Skeletal muscle satellite cell (primary cell): ENCODE measurements around the gene TNNC1.

Experiments used
- H3K27me3 ChIP-seq: 2 replicates; pipeline ENCODE4 v1.7.0; 2013; ENCODE audit warnings: low read length; ENCODE audit not compliant: control insufficient read depth, insufficient read depth
- H3K36me3 ChIP-seq: 2 replicates; pipeline ENCODE4 v1.7.0; 2013; ENCODE audit warnings: mild to moderate bottlenecking, control low read depth, low read length; ENCODE audit not compliant: insufficient read depth
- H3K4me1 ChIP-seq: 2 replicates; pipeline ENCODE4 v1.7.0; 2013; ENCODE audit warnings: low read length; ENCODE audit not compliant: control insufficient read depth, insufficient read depth
- H3K4me2 ChIP-seq: 2 replicates; pipeline ENCODE4 v1.7.0; 2013; ENCODE audit warnings: mild to moderate bottlenecking, low read length
- H3K4me3 ChIP-seq: 2 replicates; pipeline ENCODE4 v1.7.0; 2013; ENCODE audit warnings: low read length
- H3K9ac ChIP-seq: 2 replicates; pipeline ENCODE4 v1.7.0; 2013; ENCODE audit warnings: mild to moderate bottlenecking, low read depth, low read length, moderate library complexity
- H3K9me3 ChIP-seq: replicated peaks from 2 replicates; pipeline ENCODE4 v1.7.0; 2013; ENCODE audit warnings: mild to moderate bottlenecking, control low read depth, low read length

Gene TNNC1

GRCh38 chr3:52470920-52471319 is 17.1 kb upstream of the TNNC1 start:
- no peak overlapping the region for H3K4me3 ChIP-seq
- no peaks in the 10 kb centered on the region for H3K9me3 ChIP-seq
- peaks cover 62% of the 10 kb centered on the region for H3K36me3 ChIP-seq
- no peak overlapping the region for H3K9ac ChIP-seq
- H3K4me2 ChIP-seq, result no peak overlapping the region
- no peaks in the 10 kb centered on the region for H3K27me3 ChIP-seq
- H3K4me1 ChIP-seq, result peaks cover 12% of the 10 kb centered on the region

- Histone ChIP-seq H3K27me3 (no peaks in the 10 kb centered on the region), H3K4me2 (no peak overlapping the region), H3K4me3 (no peak overlapping the region), H3K9ac (no peak overlapping the region), H3K4me1 (peaks cover 19% of the 10 kb centered on the region), H3K36me3 (peaks cover 61% of the 10 kb centered on the region), H3K9me3 (no peaks in the 10 kb centered on the region)
Measured at GRCh38 chr3:52469001-52469400, 15.2 kb upstream of the TNNC1 start.

- H3K4me2 ChIP-seq, result no peak overlapping the region
- H3K4me1 ChIP-seq, result peaks cover 19% of the 10 kb centered on the region
- H3K9me3 ChIP-seq, result no peaks in the 10 kb centered on the region
- peaks cover 56% of the 10 kb centered on the region for H3K36me3 ChIP-seq
- no peak overlapping the region for H3K9ac ChIP-seq
- no peak overlapping the region for H3K4me3 ChIP-seq
- H3K27me3 ChIP-seq, result no peaks in the 10 kb centered on the region
Measured at GRCh38 chr3:52468336-52468735, 14.5 kb upstream of the TNNC1 start.

GRCh38 chr3:52463416-52463815 is 9.6 kb upstream of the TNNC1 start:
- H3K9ac ChIP-seq, result no peak overlapping the region
- H3K9me3 ChIP-seq, result no peaks in the 10 kb centered on the region
- H3K27me3 ChIP-seq, result no peaks in the 10 kb centered on the region
- H3K4me3 ChIP-seq, result no peak overlapping the region
- peaks cover 16% of the 10 kb centered on the region for H3K4me1 ChIP-seq
- H3K4me2 ChIP-seq, result no peak overlapping the region
- peaks cover 51% of the 10 kb centered on the region for H3K36me3 ChIP-seq

GRCh38 chr3:52461874-52462273 is 8.0 kb upstream of the TNNC1 start:
- H3K9ac ChIP-seq, result no peak overlapping the region
- no peak overlapping the region for H3K4me2 ChIP-seq
- H3K9me3 ChIP-seq, result no peaks in the 10 kb centered on the region
- no peaks in the 10 kb centered on the region for H3K27me3 ChIP-seq
- H3K36me3 ChIP-seq, result peaks cover 57% of the 10 kb centered on the region
- H3K4me1 ChIP-seq, result peaks cover 15% of the 10 kb centered on the region
- no peak overlapping the region for H3K4me3 ChIP-seq

GRCh38 chr3:52458770-52459545 is 5.1 kb upstream of the TNNC1 start:
- H3K27me3 ChIP-seq, result no peaks in the 10 kb centered on the region
- H3K4me2 ChIP-seq, result no peak overlapping the region
- H3K4me3 ChIP-seq, result no peak overlapping the region
- no peak overlapping the region for H3K9ac ChIP-seq
- H3K4me1 ChIP-seq, result peaks cover 18% of the 10 kb centered on the region
- peaks cover 40% of the 10 kb centered on the region for H3K36me3 ChIP-seq
- H3K9me3 ChIP-seq, result no peaks in the 10 kb centered on the region

GRCh38 chr3:52458031-52458760 is 4.4 kb upstream of the TNNC1 start:
- no peak overlapping the region for H3K4me3 ChIP-seq
- H3K27me3 ChIP-seq, result no peaks in the 10 kb centered on the region
- peaks cover 21% of the 10 kb centered on the region for H3K4me1 ChIP-seq
- H3K9me3 ChIP-seq, result no peaks in the 10 kb centered on the region
- H3K9ac ChIP-seq, result no peak overlapping the region
- peaks cover 38% of the 10 kb centered on the region for H3K36me3 ChIP-seq
- H3K4me2 ChIP-seq, result no peak overlapping the region

- Histone ChIP-seq H3K4me1 (peaks cover 27% of the 10 kb centered on the region), H3K9ac (peak overlapping the region; percentile 83)
Measured at GRCh38 chr3:52456800-52457183, 3.0 kb upstream of the TNNC1 start.

GRCh38 chr3:52456169-52456799 is 2.4 kb upstream of the TNNC1 start:
- peak overlapping the region; percentile 84 for H3K4me3 ChIP-seq
- H3K4me1 ChIP-seq, result peaks cover 27% of the 10 kb centered on the region
- peak overlapping the region; percentile 88 for H3K4me2 ChIP-seq
- no peaks in the 10 kb centered on the region for H3K27me3 ChIP-seq
- H3K9me3 ChIP-seq, result no peaks in the 10 kb centered on the region
- H3K36me3 ChIP-seq, result peaks cover 31% of the 10 kb centered on the region
- H3K9ac ChIP-seq, result peak overlapping the region; percentile 83

More at GRCh38 chr3:52456800-52457183, 3.0 kb upstream of the TNNC1 start:
- peaks cover 31% of the 10 kb centered on the region for H3K36me3 ChIP-seq
- peak overlapping the region; percentile 88 for H3K4me2 ChIP-seq
- H3K4me3 ChIP-seq, result peak overlapping the region; percentile 84
- no peaks in the 10 kb centered on the region for H3K9me3 ChIP-seq
- no peaks in the 10 kb centered on the region for H3K27me3 ChIP-seq

GRCh38 chr3:52455283-52456168 is 1.7 kb upstream of the TNNC1 start, which contains the start of gene NISCH:
NISCH (plus strand) TSS chr3:52455604; CDS start chr3:52455642, 38 bp downstream.
- Histone ChIP-seq H3K9me3 (no peaks in the 10 kb centered on the region), H3K36me3 (peaks cover 26% of the 10 kb centered on the region), H3K4me3 (peak within 1 kb of the TSS; percentile 84), H3K27me3 (no peaks in the 10 kb centered on the region), H3K4me1 (peaks cover 30% of the 10 kb centered on the region), H3K9ac (peak within 1 kb of the TSS; percentile 83), H3K4me2 (peak within 1 kb of the TSS; percentile 94)

- H3K36me3 ChIP-seq, result peaks cover 21% of the 10 kb centered on the region
- H3K4me1 ChIP-seq, result peaks cover 36% of the 10 kb centered on the region
- no peaks in the 10 kb centered on the region for H3K27me3 ChIP-seq
- no peaks in the 10 kb centered on the region for H3K9me3 ChIP-seq
- H3K4me2 ChIP-seq, result peak overlapping the region; percentile 94
- H3K9ac ChIP-seq, result peak overlapping the region; percentile 81
- H3K4me3 ChIP-seq, result peak overlapping the region; percentile 84
Measured at GRCh38 chr3:52454938-52455282, 1.1 kb upstream of the TNNC1 start.
